Uterus (tissue), 2 donors: Measurements from ENCODE around the gene TSPAN5.

Source experiments
- CTCF ChIP-seq, 4 experiments: fragments of 200-600 bp in 2 of 4; fragments of 450-650 bp in 2 of 4; sonication (generic) in 2 of 4; IDR thresholded peaks; one replicate each; pipeline ENCODE4 v1.5.1; 2016 to 2019; ENCODE audit warnings: antibody characterized with exemption in 4 of 4, mild to moderate bottlenecking in 2 of 4, moderate library complexity in 1 of 4
- POLR2A ChIP-seq, 2 donors: fragments of 450-650 bp; IDR thresholded peaks; one replicate each; pipeline ENCODE4 v1.6.1; 2016; ENCODE audit warnings: antibody characterized with exemption in 2 of 2, mild to moderate bottlenecking in 1 of 2, moderate library complexity in 1 of 2

- TF ChIP-seq POLR2A (IDR thresholded peaks at IDR 0.05) = no peak
- no peak for TF ChIP-seq CTCF (IDR thresholded peaks at IDR 0.05)
These were observed 155.8 kb downstream of the TSPAN5 start for GRCh38 chr4:98502624-98503023.
